SK-N-SH (cell line): Measurements from ENCODE around the gene IQCE.

ENCODE experiments used
- EP300 ChIP-seq, 2 experiments: IDR thresholded peaks; 2 replicates each; pipeline versions ENCODE4 v1.4.0 to v1.6.1; 2012; ENCODE audit warnings: borderline replicate concordance in 1 of 2, low read depth in 1 of 2, low read length in 1 of 2
- FOXJ3 ChIP-seq: sonication (generic); formaldehyde crosslinking; IDR thresholded peaks from 2 replicates; pipeline ENCODE4 v1.5.1; 2020; ENCODE audit warnings: mild to moderate bottlenecking, missing genetic modification reagents
- MAX ChIP-seq: IDR thresholded peaks from 2 replicates; pipeline ENCODE4 v1.4.0; 2012; ENCODE audit warnings: low read depth
- MXI1 ChIP-seq: IDR thresholded peaks from 2 replicates; pipeline ENCODE4 v1.6.1; 2012; ENCODE audit warnings: mild to moderate bottlenecking, low read depth, low read length, improper control_type of control experiment
- POLR2AphosphoS5 ChIP-seq: IDR thresholded peaks from 2 replicates; pipeline ENCODE4 v1.6.1; 2012; ENCODE audit warnings: low read depth, low read length
- RAD21 ChIP-seq: IDR thresholded peaks from 2 replicates; pipeline ENCODE4 v1.6.1; 2012; ENCODE audit warnings: mild to moderate bottlenecking, low read length
- RCOR1 ChIP-seq: fragments of 150-350 bp; IDR thresholded peaks from 2 replicates; pipeline ENCODE4 v1.6.1; 2017; ENCODE audit warnings: antibody characterized with exemption, low read length
- REST ChIP-seq: IDR thresholded peaks from 2 replicates; pipeline ENCODE4 v1.6.1; 2012; ENCODE audit warnings: mild to moderate bottlenecking, low read depth, low read length, moderate library complexity
- TAF1 ChIP-seq: IDR thresholded peaks from 2 replicates; pipeline ENCODE4 v1.6.1; 2012; ENCODE audit warnings: low read depth, mild to moderate bottlenecking, low read length, moderate library complexity, borderline replicate concordance
- YY1 ChIP-seq: IDR thresholded peaks from 2 replicates; pipeline ENCODE4 v1.4.0; 2012; ENCODE audit warnings: low read depth, mild to moderate bottlenecking
- TF ChIP-seq, protein P1 (sequence below): fragments of 200-600 bp; sonication (generic); IDR thresholded peaks from 2 replicates; pipeline ENCODE4 v1.6.1; 2017; ENCODE audit warnings: antibody characterized with exemption, mild to moderate bottlenecking, moderate library complexity

DNA sequence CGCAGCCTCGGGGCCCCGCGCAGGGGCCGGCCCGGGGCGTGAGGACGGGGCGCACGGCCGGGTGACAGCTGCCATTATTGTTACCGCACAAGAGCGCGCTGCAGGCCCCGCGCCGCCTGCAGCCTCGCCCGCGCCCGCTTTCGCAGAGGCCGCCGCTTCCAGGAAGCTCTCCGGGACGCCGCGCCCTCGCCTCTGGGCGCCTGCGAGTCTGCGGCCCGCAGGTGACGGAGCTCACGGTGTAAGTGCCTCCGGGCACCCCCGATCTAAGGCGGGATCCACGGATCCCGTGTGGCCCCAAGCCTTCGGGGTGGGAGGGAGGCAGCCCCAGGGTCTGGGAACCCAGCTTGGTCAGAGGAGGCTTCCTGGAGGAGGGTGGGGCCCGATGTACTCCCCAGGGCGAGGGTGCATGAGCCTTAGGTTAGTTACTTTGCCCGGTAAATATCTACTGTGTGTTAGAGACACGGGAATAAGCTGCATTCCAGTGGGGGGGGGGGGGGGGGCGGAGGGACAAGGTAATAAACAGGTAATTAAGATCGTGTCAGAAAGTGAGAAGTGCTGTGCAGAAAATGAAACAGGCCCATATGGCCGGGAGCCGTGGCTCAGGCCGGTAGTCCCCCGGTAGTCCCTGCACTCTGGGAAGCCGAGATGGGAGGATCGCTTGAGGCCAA is 638 bp downstream of the IQCE start:
- TF ChIP-seq EP300 (IDR thresholded peaks at IDR 0.05; ENCODE audit: borderline replicate concordance in 1 of 2, low read depth in 1 of 2, low read length in 1 of 2) (no peak), RCOR1 (no peak), TAF1 (no peak), POLR2AphosphoS5 (no peak), MAX (no peak), MXI1 (peak; percentile 26; the same call in 1 of the 2 replicates), RAD21 (no peak), FOXJ3 (CRISPR knock-in tag) (no peak; the same call in 1 of the 2 replicates), REST (0 out of 2 replicates have a peak, but pooled peaks have one; percentile 46), YY1 (no peak)
- TF ChIP-seq, protein P1, sequence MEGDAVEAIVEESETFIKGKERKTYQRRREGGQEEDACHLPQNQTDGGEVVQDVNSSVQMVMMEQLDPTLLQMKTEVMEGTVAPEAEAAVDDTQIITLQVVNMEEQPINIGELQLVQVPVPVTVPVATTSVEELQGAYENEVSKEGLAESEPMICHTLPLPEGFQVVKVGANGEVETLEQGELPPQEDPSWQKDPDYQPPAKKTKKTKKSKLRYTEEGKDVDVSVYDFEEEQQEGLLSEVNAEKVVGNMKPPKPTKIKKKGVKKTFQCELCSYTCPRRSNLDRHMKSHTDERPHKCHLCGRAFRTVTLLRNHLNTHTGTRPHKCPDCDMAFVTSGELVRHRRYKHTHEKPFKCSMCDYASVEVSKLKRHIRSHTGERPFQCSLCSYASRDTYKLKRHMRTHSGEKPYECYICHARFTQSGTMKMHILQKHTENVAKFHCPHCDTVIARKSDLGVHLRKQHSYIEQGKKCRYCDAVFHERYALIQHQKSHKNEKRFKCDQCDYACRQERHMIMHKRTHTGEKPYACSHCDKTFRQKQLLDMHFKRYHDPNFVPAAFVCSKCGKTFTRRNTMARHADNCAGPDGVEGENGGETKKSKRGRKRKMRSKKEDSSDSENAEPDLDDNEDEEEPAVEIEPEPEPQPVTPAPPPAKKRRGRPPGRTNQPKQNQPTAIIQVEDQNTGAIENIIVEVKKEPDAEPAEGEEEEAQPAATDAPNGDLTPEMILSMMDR: no peak
